Osteoblast (primary cell): ENCODE data around the gene SOX6. TPM values are rescaled to one million over a fixed set of nuclear protein-coding genes. Genes with fewer than 3 reads are reported as not detected.

ENCODE experiments used
- DNase-seq: peaks from one replicate; pipeline ENCODE4 v3.0.0; 2011; ENCODE audit warnings: low spot score, mixed read lengths; ENCODE audit not compliant: insufficient read length; ENCODE audit errors: missing footprints
- H2AFZ ChIP-seq: 2 replicates; pipeline ENCODE4 v1.6.0; 2011; ENCODE audit warnings: mild to moderate bottlenecking, low read length
- H3K27ac ChIP-seq: 2 replicates; pipeline ENCODE4 v1.5.1; 2011; ENCODE audit warnings: mild to moderate bottlenecking, low read depth, low read length, moderate library complexity
- H3K27me3 ChIP-seq: 2 replicates; pipeline ENCODE4 v1.6.0; 2012; ENCODE audit warnings: mild to moderate bottlenecking, control low read depth, inconsistent platforms, low read length, moderate library complexity; ENCODE audit not compliant: insufficient read depth
- H3K36me3 ChIP-seq: 2 replicates; pipeline ENCODE4 v1.5.1; 2011; ENCODE audit warnings: mild to moderate bottlenecking, low read length, control low read depth, moderate library complexity; ENCODE audit not compliant: insufficient read depth
- H3K4me1 ChIP-seq: 2 replicates; pipeline ENCODE4 v1.5.1; 2011; ENCODE audit warnings: mild to moderate bottlenecking, low read length, control low read depth, moderate library complexity; ENCODE audit not compliant: insufficient read depth
- H3K4me2 ChIP-seq: 2 replicates; pipeline ENCODE4 v1.6.0; 2011; ENCODE audit warnings: mild to moderate bottlenecking, low read length; ENCODE audit not compliant: insufficient read depth
- H3K4me3 ChIP-seq: fragments of 200-600 bp; sonication (generic); 3 replicates; pipeline ENCODE4 v1.5.1; 2012; ENCODE audit warnings: mild to moderate bottlenecking, low read length, inconsistent platforms; ENCODE audit not compliant: insufficient read depth
- H3K79me2 ChIP-seq: 2 replicates; pipeline ENCODE4 v1.6.0; 2012; ENCODE audit warnings: mild to moderate bottlenecking, low read length, control low read depth, inconsistent platforms; ENCODE audit not compliant: insufficient read depth
- H3K9me3 ChIP-seq: 2 replicates; pipeline ENCODE4 v1.5.1; 2011; ENCODE audit warnings: low read depth, low read length, control low read depth
- H4K20me1 ChIP-seq: 2 replicates; pipeline ENCODE4 v1.6.0; 2012; ENCODE audit warnings: mild to moderate bottlenecking, low read length, control low read depth; ENCODE audit not compliant: insufficient read depth
- CTCF ChIP-seq: IDR thresholded peaks from 2 replicates; pipeline ENCODE4 v1.5.1; 2011; ENCODE audit warnings: mild to moderate bottlenecking, low read depth, low read length, moderate library complexity; ENCODE audit errors: extremely low read depth
- total RNA-seq: library from RNA; depleted of rRNA; stranded (reverse); fragments of >200 nt; gene quantifications from 2 replicates; pipeline ENCODE4 v1.2.3, GENCODE V29; 2012

Gene SOX6
- total RNA-seq, 1 donor: 3.3 TPM

GRCh38 chr11:16217631-16218030 is 138.7 kb downstream of the SOX6 start:
- no peaks in the 10 kb centered on the region for H3K36me3 ChIP-seq
- no peak overlapping the region for H2AFZ ChIP-seq
- no peaks in the 10 kb centered on the region for H3K79me2 ChIP-seq
- H3K9me3 ChIP-seq: no peaks in the 10 kb centered on the region
- no peaks in the 10 kb centered on the region for H3K27me3 ChIP-seq
- no peak for DNase-seq
- TF ChIP-seq CTCF: no peak
- H3K4me3 ChIP-seq: no peak overlapping the region
- no peaks in the 10 kb centered on the region for H3K4me1 ChIP-seq
- no peak overlapping the region for H3K4me2 ChIP-seq
- no peak overlapping the region for H3K27ac ChIP-seq
- no peaks in the 10 kb centered on the region for H4K20me1 ChIP-seq

GRCh38 chr11:16216831-16217230 is 139.5 kb downstream of the SOX6 start:
- DNase-seq: no peak
- H3K36me3 ChIP-seq: no peaks in the 10 kb centered on the region
- no peak for TF ChIP-seq CTCF
- no peaks in the 10 kb centered on the region for H4K20me1 ChIP-seq
- no peak overlapping the region for H3K27ac ChIP-seq
- H3K4me2 ChIP-seq: no peak overlapping the region
- no peaks in the 10 kb centered on the region for H3K79me2 ChIP-seq
- H3K4me1 ChIP-seq: no peaks in the 10 kb centered on the region
- no peaks in the 10 kb centered on the region for H3K9me3 ChIP-seq
- no peak overlapping the region for H3K4me3 ChIP-seq
- H2AFZ ChIP-seq: no peak overlapping the region
- H3K27me3 ChIP-seq: no peaks in the 10 kb centered on the region

- Histone ChIP-seq H3K79me2 (no peaks in the 10 kb centered on the region), H4K20me1 (no peaks in the 10 kb centered on the region), H3K4me1 (no peaks in the 10 kb centered on the region), H3K4me2 (no peak overlapping the region), H3K27me3 (no peaks in the 10 kb centered on the region), H3K36me3 (no peaks in the 10 kb centered on the region), H3K27ac (no peak overlapping the region), H3K4me3 (no peak overlapping the region), H3K9me3 (no peaks in the 10 kb centered on the region), H2AFZ (no peak overlapping the region)
- TF ChIP-seq CTCF: no peak
- DNase-seq: no peak
Measured at GRCh38 chr11:16215352-16215751, 141.0 kb downstream of the SOX6 start.

GRCh38 chr11:16211407-16211806 is 144.9 kb downstream of the SOX6 start:
- no peak overlapping the region for H3K27ac ChIP-seq
- no peaks in the 10 kb centered on the region for H3K9me3 ChIP-seq
- no peak overlapping the region for H2AFZ ChIP-seq
- no peaks in the 10 kb centered on the region for H3K79me2 ChIP-seq
- no peaks in the 10 kb centered on the region for H3K27me3 ChIP-seq
- no peaks in the 10 kb centered on the region for H4K20me1 ChIP-seq
- no peak overlapping the region for H3K4me3 ChIP-seq
- no peak overlapping the region for H3K4me2 ChIP-seq
- DNase-seq: no peak
- H3K36me3 ChIP-seq: no peaks in the 10 kb centered on the region
- no peak for TF ChIP-seq CTCF
- H3K4me1 ChIP-seq: no peaks in the 10 kb centered on the region
